GM12865 (cell line): Measurements from ENCODE around the gene ALKBH4.

Source experiments
- DNase-seq: peaks from one replicate; pipeline ENCODE4 v3.0.0; 2010; ENCODE audit warnings: low read depth
- H3K4me3 ChIP-seq: 2 replicates; pipeline ENCODE4 v1.5.1; 2011; ENCODE audit warnings: mild to moderate bottlenecking, low read depth, low read length, control low read depth
- TF ChIP-seq, protein P1 (sequence below): IDR thresholded peaks from 2 replicates; pipeline ENCODE4 v1.5.1; 2011; ENCODE audit warnings: low read length, control low read depth, low read depth, inconsistent platforms; ENCODE audit not compliant: insufficient read depth; ENCODE audit errors: missing control alignments

Gene ALKBH4

GRCh38 chr7:102454468-102454867 lies 10.2 kb downstream of the ALKBH4 start:
- no peak overlapping the region for H3K4me3 ChIP-seq
- DNase-seq = no peak
- TF ChIP-seq, protein P1, sequence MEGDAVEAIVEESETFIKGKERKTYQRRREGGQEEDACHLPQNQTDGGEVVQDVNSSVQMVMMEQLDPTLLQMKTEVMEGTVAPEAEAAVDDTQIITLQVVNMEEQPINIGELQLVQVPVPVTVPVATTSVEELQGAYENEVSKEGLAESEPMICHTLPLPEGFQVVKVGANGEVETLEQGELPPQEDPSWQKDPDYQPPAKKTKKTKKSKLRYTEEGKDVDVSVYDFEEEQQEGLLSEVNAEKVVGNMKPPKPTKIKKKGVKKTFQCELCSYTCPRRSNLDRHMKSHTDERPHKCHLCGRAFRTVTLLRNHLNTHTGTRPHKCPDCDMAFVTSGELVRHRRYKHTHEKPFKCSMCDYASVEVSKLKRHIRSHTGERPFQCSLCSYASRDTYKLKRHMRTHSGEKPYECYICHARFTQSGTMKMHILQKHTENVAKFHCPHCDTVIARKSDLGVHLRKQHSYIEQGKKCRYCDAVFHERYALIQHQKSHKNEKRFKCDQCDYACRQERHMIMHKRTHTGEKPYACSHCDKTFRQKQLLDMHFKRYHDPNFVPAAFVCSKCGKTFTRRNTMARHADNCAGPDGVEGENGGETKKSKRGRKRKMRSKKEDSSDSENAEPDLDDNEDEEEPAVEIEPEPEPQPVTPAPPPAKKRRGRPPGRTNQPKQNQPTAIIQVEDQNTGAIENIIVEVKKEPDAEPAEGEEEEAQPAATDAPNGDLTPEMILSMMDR = no peak

DNA sequence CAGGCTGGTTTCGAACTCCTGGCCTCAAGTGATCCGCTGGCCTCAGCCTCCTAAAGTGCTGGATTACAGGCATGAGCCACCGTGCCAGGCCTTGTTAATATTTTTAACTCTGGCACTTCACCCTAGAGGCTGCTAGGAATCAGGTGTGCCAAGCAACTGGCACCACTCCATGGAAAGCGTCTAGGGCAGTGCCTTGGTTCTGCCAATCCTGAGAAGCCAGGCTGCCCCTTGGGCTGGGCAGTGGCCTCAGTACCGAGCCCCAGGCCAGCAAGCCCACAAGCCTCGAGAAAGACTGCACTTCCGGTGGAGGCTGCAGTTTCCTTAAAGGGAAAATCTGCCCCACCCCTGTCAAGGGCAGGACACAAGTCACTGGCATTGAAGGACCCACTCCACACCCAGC lies 11.3 kb downstream of the ALKBH4 start:
- H3K4me3 ChIP-seq = no peak overlapping the region
- no peak for DNase-seq
- TF ChIP-seq, protein P1 = no peak

DNA sequence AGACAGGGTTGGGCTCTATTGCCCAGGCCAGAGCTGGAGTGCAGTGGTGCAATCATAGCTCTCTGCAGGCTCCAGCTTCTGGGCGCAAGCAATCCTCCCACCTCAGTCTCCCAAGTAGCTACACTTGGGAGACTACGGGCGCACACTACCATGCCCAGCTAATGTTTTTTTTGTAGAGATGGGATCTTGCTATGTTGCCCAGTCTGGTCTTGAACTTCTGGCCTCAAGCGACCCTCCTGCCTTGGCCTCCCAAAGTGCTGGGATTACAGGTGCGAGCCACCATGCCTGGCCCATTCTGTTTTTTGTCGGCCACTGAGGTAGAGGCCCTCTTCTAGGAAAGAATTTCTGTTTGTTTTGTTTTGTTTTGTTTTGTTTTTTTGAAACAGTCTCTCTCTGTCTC lies 12.2 kb downstream of the ALKBH4 start:
- TF ChIP-seq, protein P1 = no peak
- no peak overlapping the region for H3K4me3 ChIP-seq
- no peak for DNase-seq

DNA sequence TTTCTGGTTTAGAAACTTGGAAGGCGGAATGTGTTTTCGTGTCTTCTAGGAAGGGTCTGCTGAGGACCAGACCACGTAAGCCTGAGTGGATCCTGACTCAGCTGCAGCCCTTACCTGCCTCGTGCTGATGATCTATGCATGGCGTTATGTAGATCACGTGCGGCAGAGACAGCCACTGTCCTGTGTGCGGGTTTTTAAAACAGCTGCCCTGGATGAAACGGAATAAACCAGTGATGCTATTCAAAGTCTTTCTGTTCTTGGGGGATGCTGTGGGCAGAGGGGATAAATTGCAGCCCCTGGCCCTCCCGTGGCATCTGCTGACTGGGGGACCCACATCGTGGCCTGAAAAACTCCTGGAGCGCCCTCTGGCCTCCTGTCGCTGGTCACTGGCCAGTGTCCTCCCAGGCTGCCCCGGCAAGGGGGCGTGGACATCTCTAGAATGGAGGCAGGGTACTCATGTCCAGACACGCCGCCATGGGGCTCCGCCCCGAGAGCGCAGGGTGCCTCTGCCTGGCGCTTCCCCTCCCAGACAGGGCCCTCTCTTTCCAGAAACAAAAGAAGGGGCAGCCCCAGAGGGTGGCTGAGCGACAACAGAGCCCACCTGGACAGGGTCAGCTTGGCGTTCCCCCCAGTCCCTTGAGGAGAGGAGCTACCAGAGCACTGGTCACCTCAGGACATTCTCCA lies 13.2 kb downstream of the ALKBH4 start:
- H3K4me3 ChIP-seq = no peak overlapping the region
- TF ChIP-seq, protein P1 = no peak
- no peak for DNase-seq

- DNase-seq = peak; percentile 69
- TF ChIP-seq, protein P1 = peak; percentile 52
- H3K4me3 ChIP-seq = no peak overlapping the region
Measured at GRCh38 chr7:102450242-102450641, 14.4 kb downstream of the ALKBH4 start.

DNA sequence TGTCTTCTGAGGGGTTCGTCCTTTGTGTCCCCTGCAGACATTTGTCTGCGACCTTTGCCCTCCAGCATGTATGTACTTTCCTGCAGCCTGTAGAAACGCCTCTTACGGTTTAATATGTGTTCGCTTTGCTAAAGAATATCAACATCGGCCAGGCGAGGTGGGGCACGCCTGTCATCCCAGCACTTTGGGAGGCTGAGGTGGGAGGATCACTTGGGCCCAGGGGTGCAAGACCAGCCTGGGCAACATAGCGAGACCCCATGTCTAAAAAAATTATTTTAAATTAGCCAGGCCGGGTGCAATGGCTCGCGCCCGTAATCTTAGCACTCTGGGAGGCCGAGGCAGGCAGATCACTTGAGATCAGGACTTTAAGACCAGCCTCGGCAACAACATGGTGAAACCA lies 15.5 kb downstream of the ALKBH4 start:
- TF ChIP-seq, protein P1 = no peak
- DNase-seq = no peak
- H3K4me3 ChIP-seq = no peak overlapping the region

DNA sequence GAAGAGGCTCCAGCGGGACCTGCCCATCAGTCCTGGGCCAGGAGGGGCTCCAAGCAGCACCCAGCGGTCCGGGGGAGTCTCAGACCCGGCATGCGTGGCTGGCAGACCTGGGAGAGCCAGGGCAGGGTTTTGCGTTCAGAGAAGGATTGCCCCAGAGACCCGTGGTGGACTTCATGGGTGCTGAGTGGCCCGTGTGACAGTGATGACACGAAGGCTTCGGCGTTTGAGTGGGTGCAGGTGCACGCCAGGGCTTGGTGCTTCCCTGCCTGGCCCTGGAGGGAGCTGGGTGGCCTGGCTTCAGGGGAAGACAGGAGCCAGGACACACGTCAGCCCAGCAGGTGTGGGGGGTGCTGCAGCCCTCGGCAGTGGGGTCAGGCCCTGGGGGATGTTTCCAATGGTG lies 17.4 kb downstream of the ALKBH4 start:
- no peak for DNase-seq
- no peak overlapping the region for H3K4me3 ChIP-seq
- TF ChIP-seq, protein P1 = no peak
